CD4-positive, alpha-beta memory T cell (primary cell): ENCODE measurements around the gene FERMT2. TPM values are rescaled to one million over a fixed set of nuclear protein-coding genes. Genes with fewer than 3 reads are reported as not detected.
"Not testable (repeated sequence)": the region's sequence is repeated elsewhere in the genome, so short reads cannot be mapped to it uniquely, and the experiment has no call there.

Experiments
- CTCF ChIA-PET: fragments of 350-600 bp; sonication (Branson Sonifier 250); formaldehyde crosslinking; loops from one replicate; lab custom pipeline; 2021; ENCODE audit warnings: inconsistent platforms; ENCODE audit not compliant: partially characterized antibody; lab: Charles Lee
- POLR2A ChIA-PET: fragments of 350-600 bp; sonication (Branson Sonifier 250); formaldehyde crosslinking; loops from one replicate; lab custom pipeline; 2021; ENCODE audit not compliant: partially characterized antibody; lab: Charles Lee
- DNase-seq, 5 donors: peaks; one replicate each; pipeline versions ENCODE4 v3.0.0 to v3.0.0-alpha.2; 2020 to 2022; ENCODE audit warnings: mixed read lengths in 1 of 5
- H3K27ac ChIP-seq: one replicate; pipeline ENCODE4 v1.7.0; 2013; ENCODE audit warnings: low read depth, low read length
- H3K27me3 ChIP-seq: 2 replicates; pipeline ENCODE4 v1.7.0; 2013; ENCODE audit warnings: mild to moderate bottlenecking, low read length, moderate library complexity; ENCODE audit not compliant: insufficient read depth
- H3K36me3 ChIP-seq: 2 replicates; pipeline ENCODE4 v1.7.0; 2013; ENCODE audit warnings: mild to moderate bottlenecking, low read length, moderate library complexity; ENCODE audit not compliant: insufficient read depth
- H3K4me1 ChIP-seq: 2 replicates; pipeline ENCODE4 v1.7.0; 2013; ENCODE audit warnings: mild to moderate bottlenecking, low read length, moderate library complexity; ENCODE audit not compliant: insufficient read depth
- H3K4me3 ChIP-seq, 2 donors: one replicate each; pipeline ENCODE4 v1.7.0; 2013; ENCODE audit warnings: low read length in 2 of 2, mild to moderate bottlenecking in 1 of 2
- H3K9me3 ChIP-seq, 2 donors: one replicate each; pipeline ENCODE4 v1.7.0; 2013; ENCODE audit warnings: low read length in 2 of 2, control low read depth in 1 of 2; ENCODE audit not compliant: control insufficient read depth in 1 of 2
- H3K27ac Mint-ChIP-seq, 7 donors: one replicate each; pipeline ENCODE4 v1.8.0; 2020 to 2021; ENCODE audit warnings: mixed read lengths in 7 of 7, mild to moderate bottlenecking in 6 of 7, inconsistent platforms in 3 of 7, moderate library complexity in 3 of 7
- H3K27me3 Mint-ChIP-seq, 2 donors: one replicate each; pipeline ENCODE4 v1.8.0; 2020 to 2021; ENCODE audit warnings: mixed read lengths in 2 of 2
- H3K36me3 Mint-ChIP-seq, 2 donors: one replicate each; pipeline ENCODE4 v1.8.0; 2020 to 2021; ENCODE audit warnings: mixed read lengths in 2 of 2, inconsistent platforms in 1 of 2, mild to moderate bottlenecking in 1 of 2
- H3K4me1 Mint-ChIP-seq, 4 donors: one replicate each; pipeline ENCODE4 v1.8.0; 2020 to 2021; ENCODE audit warnings: mixed read lengths in 4 of 4, mild to moderate bottlenecking in 1 of 4
- H3K4me3 Mint-ChIP-seq, 8 donors: one replicate each; pipeline ENCODE4 v1.8.0; 2020 to 2021; ENCODE audit warnings: mixed read lengths in 8 of 8, mild to moderate bottlenecking in 7 of 8, moderate library complexity in 6 of 8, inconsistent platforms in 3 of 8
- H3K9me3 Mint-ChIP-seq, 8 donors: one replicate each; pipeline ENCODE4 v1.8.0; 2020 to 2021; ENCODE audit warnings: mixed read lengths in 8 of 8, mild to moderate bottlenecking in 5 of 8, inconsistent platforms in 3 of 8, moderate library complexity in 1 of 8
- intact Hi-C: fragments of 100-400 bp; cut with micrococcal nuclease; formaldehyde crosslinking; loops from one replicate; pipeline ENCODE4 v1.15.1; 2023
- polyA plus RNA-seq, 2 donors: library from polyadenylated mRNA; unstranded; fragments of 300-500 nt; fragmentation: Illumina TruSeq; gene quantifications; one replicate each; pipeline ENCODE4 v1.2.3, GENCODE V29; 2021
- total RNA-seq, 2 experiments: library from RNA; stranded (reverse); gene quantifications; one replicate each; pipeline ENCODE4 v1.2.3, GENCODE V29; 2021

Gene FERMT2
- total and polyA plus RNA-seq, 4 experiments from 2014 or later = 0.75 to 0.79 TPM; not detected in 2

DNA sequence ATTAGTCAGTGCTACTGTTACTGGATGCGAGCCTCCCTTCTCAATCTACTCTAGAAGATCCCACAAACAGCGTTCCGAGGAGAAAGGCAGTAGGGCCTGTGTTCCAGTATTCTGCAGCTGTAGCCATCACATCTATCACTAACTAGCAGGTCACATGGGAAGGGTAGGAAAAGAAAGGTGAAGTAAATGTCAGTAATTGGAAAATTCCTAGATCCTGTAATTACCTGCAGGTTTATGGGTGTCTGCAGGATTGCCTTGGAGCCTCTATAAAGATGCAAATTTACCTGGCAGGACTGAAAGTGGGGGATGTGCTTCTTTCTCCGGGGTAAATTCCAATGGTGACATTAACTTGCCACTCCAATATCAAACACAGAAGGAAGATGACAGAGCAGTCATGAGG is 77.8 kb downstream of the FERMT2 start:
- Histone ChIP-seq H3K4me3 (no peak overlapping the region), H3K27ac (no peak overlapping the region), H3K36me3 (no peaks in the 10 kb centered on the region), H3K9me3 (no peaks in the 10 kb centered on the region), H3K27me3 (no peaks in the 10 kb centered on the region), H3K4me1 (no peaks in the 10 kb centered on the region)
- H3K36me3 Mint-ChIP-seq = no peaks in the 10 kb centered on the region
- H3K9me3 Mint-ChIP-seq = no peaks in the 10 kb centered on the region
- no peak overlapping the region for H3K27ac Mint-ChIP-seq
- H3K27me3 Mint-ChIP-seq = peaks cover 0 to 3% of the 10 kb centered on the region in 2 donors
- no peak for DNase-seq
- intact Hi-C loops = no loop called here
- ChIA-PET CTCF (no interaction called here), POLR2A (no interaction called here)
- H3K4me3 Mint-ChIP-seq = no peak overlapping the region
- H3K4me1 Mint-ChIP-seq = no peaks in the 10 kb centered on the region

DNA sequence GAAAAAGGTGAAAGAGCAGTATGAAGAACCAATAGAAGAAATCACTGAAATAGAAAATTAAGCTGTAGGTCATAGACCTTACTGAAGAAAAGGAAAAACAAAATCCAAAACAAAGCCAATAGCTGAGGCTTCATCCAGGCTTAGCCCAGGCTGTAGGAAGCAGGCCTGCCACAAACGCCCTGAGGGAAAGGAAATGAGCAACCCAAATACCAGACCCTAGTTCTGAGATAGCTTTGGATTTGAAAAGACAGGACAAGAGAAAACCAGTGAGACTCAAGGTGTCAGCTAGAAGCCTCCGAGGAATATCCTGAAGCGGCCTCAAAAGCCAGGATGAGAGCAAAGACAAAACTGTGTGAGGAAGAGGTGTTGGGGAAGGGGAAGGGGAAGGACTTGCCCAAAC is 79.2 kb downstream of the FERMT2 start:
- Mint-ChIP-seq H3K4me3 (no peak overlapping the region), H3K9me3 (no peaks in the 10 kb centered on the region), H3K4me1 (no peaks in the 10 kb centered on the region), H3K27ac (no peak overlapping the region), H3K36me3 (no peaks in the 10 kb centered on the region), H3K27me3 (peaks cover 0 to 3% of the 10 kb centered on the region in 2 donors)
- H3K4me1 ChIP-seq = no peaks in the 10 kb centered on the region
- no peaks in the 10 kb centered on the region for H3K9me3 ChIP-seq
- no peaks in the 10 kb centered on the region for H3K27me3 ChIP-seq
- ChIA-PET CTCF (interaction anchor here (0.8 kb wide), 1 partner anchor 17 kb away, joined by 4 read pairs; no protein-coding TSS in a partner anchor), POLR2A (no interaction called here)
- H3K4me3 ChIP-seq = no peak overlapping the region
- intact Hi-C loops = no loop called here
- no peak overlapping the region for H3K27ac ChIP-seq
- no peak for DNase-seq
- no peaks in the 10 kb centered on the region for H3K36me3 ChIP-seq

DNA sequence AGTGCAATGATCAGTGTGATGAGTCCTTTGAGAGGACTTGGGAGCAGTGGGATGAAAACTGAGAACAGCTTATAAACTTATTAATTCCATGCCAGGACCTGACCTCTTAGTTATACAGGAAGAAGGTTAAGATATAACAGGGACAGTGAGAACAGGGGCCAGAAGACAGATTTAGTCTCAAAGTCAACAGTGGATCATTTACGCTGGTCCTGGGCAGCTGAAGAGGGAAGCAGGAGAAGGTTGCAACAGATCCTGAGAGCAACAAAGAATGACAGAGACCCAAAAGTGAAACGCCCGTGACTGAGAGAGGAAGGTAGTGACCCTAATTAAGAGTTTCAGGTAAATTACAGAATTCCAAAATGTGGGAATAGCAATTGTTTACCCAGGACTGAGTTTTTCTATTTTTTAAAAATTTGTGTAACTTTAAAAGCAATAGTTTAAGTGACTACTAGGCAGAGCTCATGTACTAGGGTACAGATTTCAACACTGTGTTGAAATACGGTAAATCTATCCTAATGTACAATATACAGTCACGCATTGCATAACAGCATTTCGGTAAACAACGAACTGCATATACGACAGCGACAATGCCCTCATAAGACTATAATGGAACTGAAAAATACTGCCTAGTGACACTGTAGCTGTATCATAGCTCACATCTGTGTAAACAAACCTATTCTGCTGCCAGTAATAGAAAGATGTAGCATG is 81.8 kb downstream of the FERMT2 start:
- H3K4me3 Mint-ChIP-seq = no peak overlapping the region
- H3K4me1 Mint-ChIP-seq = no peaks in the 10 kb centered on the region
- H3K36me3 Mint-ChIP-seq = no peaks in the 10 kb centered on the region
- Histone ChIP-seq H3K27me3 (no peaks in the 10 kb centered on the region), H3K4me3 (no peak overlapping the region), H3K9me3 (no peaks in the 10 kb centered on the region), H3K4me1 (no peaks in the 10 kb centered on the region), H3K36me3 (no peaks in the 10 kb centered on the region), H3K27ac (no peak overlapping the region)
- intact Hi-C loops = no loop called here
- no peaks in the 10 kb centered on the region for H3K9me3 Mint-ChIP-seq
- POLR2A ChIA-PET = no interaction called here
- H3K27ac Mint-ChIP-seq = no peak overlapping the region
- no peak for DNase-seq
- peaks cover 0 to 3% of the 10 kb centered on the region in 2 donors for H3K27me3 Mint-ChIP-seq
- CTCF ChIA-PET = interaction anchor here (1.4 kb wide), 1 partner anchor 14 kb away, joined by 3 read pairs; no protein-coding TSS in a partner anchor

DNA sequence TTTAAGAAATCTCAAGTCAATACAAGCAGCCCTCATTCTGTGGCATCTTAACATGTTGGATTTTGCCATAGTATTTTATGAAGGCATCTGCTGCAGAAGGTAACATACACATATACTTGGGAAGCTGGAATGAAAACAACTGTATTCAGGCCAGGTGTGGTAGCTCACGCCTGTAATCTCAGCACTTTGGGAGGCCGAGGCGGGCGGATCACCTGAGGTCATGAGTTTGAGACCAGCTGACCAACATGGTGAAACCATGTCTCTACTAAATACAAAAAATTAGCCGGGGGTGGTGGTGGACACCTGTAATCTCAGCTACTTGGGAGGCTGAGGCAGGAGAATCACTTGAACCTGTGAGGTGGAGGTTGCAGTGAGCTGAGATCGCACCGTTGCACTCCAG is 86.0 kb downstream of the FERMT2 start:
- intact Hi-C loops, H3K4me1 Mint-ChIP-seq, H3K9me3 ChIP-seq, H3K4me3 Mint-ChIP-seq, POLR2A ChIA-PET, H3K27me3 ChIP-seq, H3K36me3 Mint-ChIP-seq, H3K27ac Mint-ChIP-seq, DNase-seq, H3K9me3 Mint-ChIP-seq, H3K4me3 ChIP-seq, CTCF ChIA-PET, H3K4me1 ChIP-seq, H3K36me3 ChIP-seq, H3K27me3 Mint-ChIP-seq, H3K27ac ChIP-seq: not testable (repeated sequence)

DNA sequence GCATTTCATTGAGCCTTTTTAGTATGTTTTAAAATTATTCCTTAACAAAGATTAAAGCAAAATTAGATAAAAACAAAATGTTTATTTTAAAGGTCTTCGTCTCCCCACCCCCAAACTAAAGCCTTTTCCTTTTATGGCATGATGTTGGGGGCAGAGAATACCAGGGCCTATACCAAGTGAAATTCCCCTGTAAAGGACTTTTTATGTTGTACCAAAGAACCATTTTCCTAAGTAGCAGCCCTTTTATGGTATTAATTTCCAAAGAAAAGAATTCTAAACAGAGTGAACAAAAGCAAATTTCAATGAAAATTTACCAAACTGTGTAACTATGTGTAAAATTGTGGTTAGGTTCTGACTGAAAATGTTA is 87.5 kb downstream of the FERMT2 start:
- no peaks in the 10 kb centered on the region for H3K36me3 ChIP-seq
- H3K4me3 ChIP-seq = no peak overlapping the region
- no peaks in the 10 kb centered on the region for H3K9me3 Mint-ChIP-seq
- no peaks in the 10 kb centered on the region for H3K4me1 Mint-ChIP-seq
- no peak overlapping the region for H3K27ac Mint-ChIP-seq
- H3K27ac ChIP-seq = no peak overlapping the region
- POLR2A ChIA-PET = no interaction called here
- no peak overlapping the region for H3K4me3 Mint-ChIP-seq
- intact Hi-C loops = no loop called here
- H3K4me1 ChIP-seq = no peaks in the 10 kb centered on the region
- no peaks in the 10 kb centered on the region for H3K27me3 Mint-ChIP-seq
- no peaks in the 10 kb centered on the region for H3K9me3 ChIP-seq
- no peaks in the 10 kb centered on the region for H3K36me3 Mint-ChIP-seq
- CTCF ChIA-PET = no interaction called here
- H3K27me3 ChIP-seq = no peaks in the 10 kb centered on the region
- no peak for DNase-seq

DNA sequence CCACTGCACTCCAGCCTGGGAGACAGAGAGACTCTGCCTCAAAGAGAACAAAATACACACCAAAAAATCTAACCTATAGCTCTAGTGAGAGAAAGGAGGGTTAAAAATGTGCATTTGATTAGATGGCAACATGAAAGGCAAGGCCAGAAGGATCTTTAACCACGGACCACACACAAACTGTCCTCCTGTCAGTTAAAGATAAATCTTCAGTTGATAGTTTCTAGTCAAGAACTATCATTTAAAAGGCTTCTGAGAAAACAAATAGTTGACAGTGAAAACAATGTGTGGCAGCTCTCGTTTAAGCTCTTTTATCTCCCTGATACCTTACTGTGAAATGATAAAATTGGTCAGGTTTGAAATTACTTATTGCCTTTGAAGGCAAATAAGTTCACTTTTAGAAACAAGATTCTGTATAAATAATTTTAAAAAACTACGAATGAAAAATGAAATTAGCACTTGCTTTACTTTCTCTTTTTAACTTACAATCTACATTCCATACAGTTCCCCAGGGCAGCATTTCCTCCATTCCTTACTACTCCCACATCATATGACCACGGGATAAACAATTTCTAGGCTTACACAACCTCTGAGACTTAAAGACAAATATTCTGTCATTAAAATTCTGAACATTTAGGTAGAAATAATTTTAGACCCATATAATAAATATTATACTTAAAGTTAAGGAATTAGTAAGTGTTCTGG is 88.1 kb downstream of the FERMT2 start:
- Mint-ChIP-seq H3K36me3 (no peaks in the 10 kb centered on the region), H3K27ac (no peak overlapping the region), H3K4me3 (no peak overlapping the region), H3K9me3 (no peaks in the 10 kb centered on the region), H3K4me1 (no peaks in the 10 kb centered on the region), H3K27me3 (no peaks in the 10 kb centered on the region)
- no peak overlapping the region for H3K27ac ChIP-seq
- no peaks in the 10 kb centered on the region for H3K4me1 ChIP-seq
- no peak for DNase-seq
- no peaks in the 10 kb centered on the region for H3K9me3 ChIP-seq
- ChIA-PET POLR2A (no interaction called here), CTCF (no interaction called here)
- H3K36me3 ChIP-seq = no peaks in the 10 kb centered on the region
- no peak overlapping the region for H3K4me3 ChIP-seq
- no peaks in the 10 kb centered on the region for H3K27me3 ChIP-seq
- intact Hi-C loops = no loop called here

DNA sequence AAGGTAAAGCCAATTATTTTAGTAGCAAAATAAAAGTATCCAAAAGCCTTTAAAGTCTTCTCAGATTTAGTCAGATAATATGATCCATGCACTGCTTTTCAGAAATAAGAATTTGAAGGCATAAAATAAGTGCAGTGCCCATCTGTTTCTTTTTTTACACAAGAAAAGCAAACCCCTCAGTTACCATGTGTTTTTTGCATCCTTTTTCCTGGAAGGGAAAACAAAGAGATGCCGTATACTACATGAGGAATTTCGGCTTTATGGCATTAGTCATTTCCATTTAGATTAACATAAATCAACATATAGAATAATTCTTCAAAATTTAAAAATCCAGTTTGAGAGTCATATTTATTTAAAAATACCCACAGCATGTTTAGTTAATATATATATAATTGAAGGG is 89.4 kb downstream of the FERMT2 start:
- H3K27ac Mint-ChIP-seq = no peak overlapping the region
- intact Hi-C loops = no loop called here

More for the DNA sequence above, 89.4 kb downstream of the FERMT2 start:
- no peaks in the 10 kb centered on the region for H3K9me3 ChIP-seq
- H3K4me3 ChIP-seq = no peak overlapping the region
- H3K4me1 Mint-ChIP-seq = no peaks in the 10 kb centered on the region
- no peaks in the 10 kb centered on the region for H3K4me1 ChIP-seq
- DNase-seq = no peak
- H3K27me3 ChIP-seq = no peaks in the 10 kb centered on the region
- no peaks in the 10 kb centered on the region for H3K36me3 Mint-ChIP-seq
- ChIA-PET POLR2A (no interaction called here), CTCF (no interaction called here)
- H3K36me3 ChIP-seq = no peaks in the 10 kb centered on the region
- no peak overlapping the region for H3K27ac ChIP-seq
- H3K27me3 Mint-ChIP-seq = no peaks in the 10 kb centered on the region
- H3K9me3 Mint-ChIP-seq = no peaks in the 10 kb centered on the region
- H3K4me3 Mint-ChIP-seq = no peak overlapping the region
